ENCODE results near the gene CNIH3.
A peak's percentile ranks its signal among the peaks of the same experiment; 100 is the strongest.

CNIH3 gene

DNA sequence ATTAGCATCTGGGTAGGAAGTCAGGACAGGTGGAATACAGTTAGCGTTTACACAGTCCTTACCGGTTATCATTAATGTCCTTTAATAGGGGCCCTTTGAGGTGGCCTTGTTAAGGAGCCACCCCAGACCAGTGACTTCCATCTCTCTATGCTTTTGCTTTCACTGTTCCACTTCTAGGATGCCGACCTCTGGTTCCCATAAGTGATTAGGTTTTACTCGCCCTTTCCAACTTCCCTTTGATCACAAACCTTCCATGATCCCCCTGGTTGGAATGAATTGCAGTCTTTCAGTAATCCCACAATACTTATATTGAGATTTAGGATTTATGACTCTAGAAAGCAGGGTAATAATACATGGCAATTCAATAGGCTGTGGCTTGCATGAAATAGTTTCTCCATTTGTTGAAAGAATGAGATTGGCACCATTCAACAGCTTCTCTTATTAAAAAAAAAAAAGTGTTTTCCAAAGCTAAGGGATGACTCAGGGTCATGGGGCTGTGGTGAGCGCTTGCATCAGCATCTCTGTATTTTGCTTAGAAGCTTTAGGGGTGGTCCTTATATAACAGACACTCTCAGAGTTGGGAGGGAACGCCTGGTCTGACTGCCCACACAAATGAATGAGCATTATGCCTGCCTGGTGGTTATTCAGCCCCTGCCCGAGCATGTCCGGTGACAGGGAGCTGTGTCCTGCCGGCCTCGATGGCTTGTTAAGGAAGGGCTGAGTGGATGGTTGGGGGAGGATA lies 110.5 kb downstream of the CNIH3 start:
- DNase-seq, result no peak

DNA sequence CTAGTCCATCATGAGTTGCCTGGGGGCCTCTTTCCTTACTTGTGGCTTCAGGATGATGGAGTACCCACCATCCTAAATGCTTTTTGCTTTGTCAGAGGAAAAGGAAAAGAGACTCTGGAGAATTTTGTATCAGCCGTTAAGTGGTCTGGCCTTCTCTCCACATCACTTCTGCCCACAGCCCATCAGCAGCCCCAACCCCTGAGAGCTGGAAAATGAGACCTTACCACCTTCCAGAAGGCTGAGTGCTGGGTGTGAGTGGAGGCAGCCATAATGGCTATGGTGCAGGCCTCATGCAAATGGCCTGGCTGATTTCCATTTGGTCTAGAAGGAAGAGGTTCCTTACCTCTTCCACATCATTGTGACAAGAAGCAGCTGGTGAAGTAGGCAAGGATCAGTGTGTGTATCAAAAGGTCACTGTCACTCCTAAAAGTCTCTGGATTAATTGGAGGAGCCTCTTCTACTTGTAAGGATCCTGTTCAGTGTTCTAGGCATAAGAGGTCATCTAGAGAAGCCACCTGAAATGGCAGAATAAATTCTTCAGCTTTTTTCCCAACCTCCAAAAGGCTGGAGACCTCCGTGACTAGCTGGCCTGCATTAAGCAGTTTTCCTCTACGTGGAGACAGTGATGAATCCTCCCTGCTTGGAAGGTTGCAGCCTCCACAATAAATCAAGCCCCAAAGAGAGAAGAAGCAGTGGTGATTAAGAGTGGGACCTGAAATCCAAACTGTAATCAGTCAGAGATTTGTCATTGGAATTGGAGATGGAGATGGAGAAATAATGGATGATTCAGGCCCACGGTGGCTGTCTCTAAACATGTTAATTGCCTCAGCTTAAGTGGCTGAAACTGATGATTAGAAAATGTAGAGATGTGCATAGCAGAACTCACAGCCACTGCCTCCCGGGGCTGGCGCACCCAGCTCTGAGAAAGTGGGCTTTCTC lies 111.5 kb downstream of the CNIH3 start:
- DNase-seq, result no peak

DNA sequence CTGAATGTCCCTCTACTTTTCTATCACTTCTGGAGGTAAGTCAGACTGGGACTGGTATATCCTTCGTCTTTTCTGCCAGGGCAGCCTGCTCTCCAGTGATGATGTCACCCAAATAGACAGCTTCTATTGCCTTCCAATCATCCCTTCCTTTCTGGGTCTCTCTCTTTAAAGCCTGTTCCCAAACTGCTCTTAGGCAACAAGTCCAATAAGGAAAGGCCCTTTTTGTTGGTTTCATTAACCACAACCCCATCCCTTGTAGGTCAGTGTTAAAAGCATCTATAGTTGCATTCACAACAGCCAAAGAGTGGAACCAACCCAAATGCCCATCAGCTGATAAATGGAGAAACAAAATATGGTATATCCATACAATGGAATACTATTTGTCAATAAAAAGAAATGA lies 114.4 kb downstream of the CNIH3 start:
- no peak for DNase-seq

DNA sequence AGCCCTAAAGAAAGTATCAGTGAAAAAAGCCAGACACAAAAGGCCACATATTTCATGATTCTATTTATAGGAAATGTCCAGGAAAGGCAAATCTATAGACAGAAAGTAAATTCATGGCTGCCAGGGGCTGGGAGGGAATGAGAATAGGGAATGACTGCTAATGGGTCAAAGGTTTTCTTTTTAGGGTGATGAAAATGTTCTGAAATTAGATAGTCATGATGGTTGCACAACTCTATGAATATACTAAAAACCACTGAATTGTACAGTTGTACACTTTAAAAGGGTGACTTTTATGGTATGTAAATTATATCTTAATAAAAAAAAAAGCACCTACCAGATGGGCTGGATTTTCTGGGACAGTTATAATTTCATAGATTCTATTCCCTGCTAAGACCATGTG lies 114.8 kb downstream of the CNIH3 start:
- DNase-seq, result no peak

DNA sequence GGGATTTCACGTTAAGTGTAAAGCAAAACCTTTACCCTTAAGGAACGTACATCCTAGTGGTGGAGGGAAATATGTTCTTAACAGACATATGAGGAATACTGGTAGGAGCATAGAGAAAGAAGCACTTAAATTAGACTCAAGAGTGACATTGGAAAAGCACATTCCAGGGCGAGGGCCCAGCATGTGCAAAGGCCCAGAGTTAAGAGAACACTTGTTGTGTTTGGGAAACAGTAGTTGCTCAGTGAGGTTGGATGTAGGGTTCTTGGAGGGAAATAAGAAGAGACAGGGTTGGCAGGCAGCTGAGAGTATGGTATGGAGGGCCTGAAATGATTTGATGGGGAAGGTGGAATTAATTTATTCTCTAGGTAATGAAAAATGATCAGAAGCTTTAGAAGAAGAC lies 115.5 kb downstream of the CNIH3 start:
- DNase-seq, result no peak

DNA sequence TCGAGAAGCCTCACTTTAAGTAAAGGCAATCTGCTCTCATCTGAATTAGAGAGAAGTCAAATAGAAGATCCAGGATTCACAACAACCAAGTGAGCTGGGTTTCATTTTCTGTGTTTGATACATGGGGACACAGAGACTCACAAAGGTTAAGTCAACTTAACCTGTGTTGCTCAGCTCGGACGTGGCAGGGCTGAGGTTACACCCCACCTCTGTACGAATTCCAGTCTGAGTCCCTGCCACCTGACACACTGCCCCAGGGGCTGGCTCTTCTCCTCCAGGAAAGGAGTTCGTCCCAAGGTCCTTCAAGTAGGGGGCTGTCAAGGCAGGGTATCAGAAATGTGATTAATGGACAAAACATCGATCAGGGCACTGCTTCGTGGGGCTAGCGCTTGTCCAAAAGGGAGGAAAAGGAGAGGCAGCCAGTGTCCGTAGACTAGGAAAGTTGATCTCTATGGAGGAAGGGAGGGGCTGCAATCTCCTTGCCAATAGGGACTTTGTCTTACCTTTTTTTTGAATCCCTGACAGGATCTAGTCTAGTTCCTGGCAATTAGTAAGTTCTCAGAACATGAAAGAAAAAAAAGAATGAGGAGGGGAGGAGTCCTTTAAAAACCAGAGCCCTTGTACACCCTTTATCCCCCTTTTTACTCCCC lies 116.4 kb downstream of the CNIH3 start:
- DNase-seq, result no peak

DNA sequence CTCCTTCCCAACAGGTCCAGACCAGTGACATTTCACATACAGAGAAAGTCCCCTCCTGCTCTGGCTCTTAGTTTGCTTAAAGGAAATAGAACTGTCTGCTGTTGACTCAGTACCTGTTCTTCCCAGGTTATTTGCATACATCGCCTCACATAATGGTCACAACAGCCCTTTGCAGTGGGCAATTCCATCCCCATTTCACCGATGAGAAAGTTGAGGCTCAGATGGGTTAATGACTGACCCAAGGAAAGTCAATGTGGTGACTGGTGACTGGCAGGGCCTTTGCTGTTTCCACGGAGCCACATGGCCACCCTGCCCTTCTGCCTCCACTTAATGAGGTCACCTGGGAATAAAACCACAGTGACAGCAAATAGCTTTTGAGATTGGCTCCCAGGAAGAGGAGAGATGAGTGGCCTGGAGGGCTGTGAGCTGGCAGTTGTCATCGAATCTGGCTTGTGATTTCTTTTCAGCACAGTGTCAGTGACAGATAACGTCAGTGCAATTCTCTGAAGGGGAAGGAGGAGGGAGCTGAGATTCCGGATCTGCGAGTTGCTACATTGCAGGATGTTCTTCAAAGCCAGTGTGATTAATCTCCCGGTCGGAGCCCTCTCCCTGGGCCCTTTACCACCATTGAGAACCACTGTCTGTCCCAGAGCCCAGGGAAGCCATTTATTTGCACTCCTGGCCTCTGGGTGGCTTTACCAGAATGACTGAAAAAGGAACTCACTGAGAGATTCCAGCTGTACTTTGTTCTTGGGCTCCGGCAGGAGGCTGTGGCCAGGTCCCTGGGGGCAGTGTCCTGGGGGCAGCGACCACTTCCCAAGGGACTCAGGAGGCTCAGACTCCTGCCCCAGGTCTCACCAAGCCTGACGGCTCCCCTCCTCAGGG lies 117.2 kb downstream of the CNIH3 start:
- DNase-seq, result peak; percentile 34 to 68

DNA sequence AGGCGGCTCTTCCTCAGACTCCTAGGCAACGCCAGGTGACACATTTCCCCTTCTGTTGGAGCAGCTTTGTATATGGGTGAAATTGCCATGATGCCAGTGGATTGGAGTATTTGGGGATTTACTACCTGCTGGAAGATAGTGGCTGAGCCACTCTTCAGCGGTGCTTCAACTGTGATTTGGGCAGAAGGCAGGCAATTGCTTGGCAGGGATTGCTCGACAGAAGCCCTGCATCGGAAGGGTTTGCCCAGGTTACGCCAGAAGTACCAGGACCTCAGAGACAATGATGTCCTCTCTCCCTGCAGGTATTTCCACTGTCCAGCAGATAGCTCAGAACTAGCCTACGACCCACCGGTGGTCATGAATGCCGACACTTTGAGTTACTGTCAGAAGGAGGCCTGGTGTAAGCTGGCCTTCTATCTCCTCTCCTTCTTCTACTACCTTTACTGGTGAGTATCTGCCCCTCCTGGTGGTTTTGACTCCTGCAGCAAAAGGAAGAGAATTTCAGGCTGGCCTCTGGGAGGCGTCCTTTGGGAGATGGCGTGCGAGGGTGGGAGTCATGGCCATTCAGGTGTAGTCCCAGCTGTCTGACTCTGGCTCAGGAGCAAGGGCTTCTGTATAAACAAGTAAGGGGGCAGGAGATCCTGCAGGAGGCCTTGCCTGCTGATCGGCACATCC lies 118.3 kb downstream of the CNIH3 start:
- DNase-seq, result no peak

DNA sequence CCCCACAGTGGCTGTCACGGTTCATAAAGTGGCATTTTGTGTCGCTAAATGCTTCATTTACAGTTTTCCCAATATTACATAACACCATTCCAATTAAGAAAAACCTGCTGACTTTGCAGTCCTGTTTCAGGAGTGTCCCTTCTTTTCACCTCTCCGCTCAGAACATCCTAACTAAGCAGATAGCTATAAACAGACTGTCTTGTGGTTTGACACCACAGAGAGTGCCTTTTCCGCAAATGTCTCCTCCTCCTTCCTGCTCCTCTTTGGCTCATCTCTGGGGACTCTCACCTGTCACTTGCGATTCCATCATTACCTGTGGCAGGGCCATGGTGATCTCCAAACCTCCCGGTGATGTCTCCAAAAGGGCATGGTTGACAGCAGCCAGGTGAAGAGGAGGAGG lies 119.0 kb downstream of the CNIH3 start:
- no peak for DNase-seq

DNA sequence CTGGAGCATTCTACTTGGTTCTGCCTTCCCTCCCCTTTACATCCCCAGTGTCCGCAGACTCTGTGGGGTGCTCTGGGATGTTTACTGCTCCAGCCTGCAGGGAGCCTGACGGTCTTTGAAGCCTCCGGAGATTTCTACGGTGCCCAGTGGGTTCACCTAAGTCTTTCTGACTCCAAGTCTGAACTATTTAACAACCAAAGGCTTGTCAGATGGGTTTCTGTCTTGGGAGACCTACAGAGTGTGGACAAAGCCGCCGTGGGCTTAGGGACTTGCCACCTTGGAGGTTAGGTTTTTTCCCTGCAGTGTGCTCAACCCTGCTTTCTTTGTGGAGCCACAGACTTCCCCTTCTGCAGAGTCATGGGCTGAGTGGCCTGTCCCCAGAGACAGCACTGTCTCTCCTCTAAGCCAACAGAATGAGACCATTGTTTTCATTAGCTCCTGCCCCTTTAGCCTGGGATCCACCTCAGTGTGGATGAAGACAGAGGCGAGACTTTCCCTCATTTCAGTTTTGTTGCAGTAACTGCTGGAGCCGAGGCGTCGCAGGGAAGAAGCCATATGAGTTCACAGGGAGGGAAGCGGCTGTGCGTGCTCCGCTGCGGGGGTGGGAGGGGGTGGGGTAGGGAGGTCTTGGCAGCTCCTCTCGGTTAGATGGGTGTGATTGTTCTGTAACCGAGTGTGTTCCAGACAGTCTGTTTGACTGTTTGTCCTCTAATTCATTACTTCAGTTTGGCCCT lies 120.7 kb downstream of the CNIH3 start:
- DNase-seq, result no peak

DNA sequence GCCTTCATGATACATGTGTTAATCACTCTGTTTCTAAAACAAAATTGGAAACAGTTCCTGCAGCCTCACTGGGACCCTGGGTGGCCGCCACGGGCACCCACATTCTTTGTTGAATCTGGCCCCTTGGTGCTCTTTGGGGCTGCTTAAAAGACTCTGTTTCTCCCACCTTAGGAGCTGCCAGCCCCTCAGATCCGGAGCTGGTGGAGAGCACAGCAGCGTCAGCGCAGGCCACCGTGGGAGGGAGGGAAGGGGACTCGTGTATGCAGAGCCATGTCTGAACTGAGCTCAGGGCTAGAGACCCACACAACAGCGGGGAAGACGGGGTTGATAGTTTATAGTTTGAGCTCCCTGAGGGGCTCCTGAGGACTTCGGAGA lies 121.2 kb downstream of the CNIH3 start:
- no peak for DNase-seq

DNA sequence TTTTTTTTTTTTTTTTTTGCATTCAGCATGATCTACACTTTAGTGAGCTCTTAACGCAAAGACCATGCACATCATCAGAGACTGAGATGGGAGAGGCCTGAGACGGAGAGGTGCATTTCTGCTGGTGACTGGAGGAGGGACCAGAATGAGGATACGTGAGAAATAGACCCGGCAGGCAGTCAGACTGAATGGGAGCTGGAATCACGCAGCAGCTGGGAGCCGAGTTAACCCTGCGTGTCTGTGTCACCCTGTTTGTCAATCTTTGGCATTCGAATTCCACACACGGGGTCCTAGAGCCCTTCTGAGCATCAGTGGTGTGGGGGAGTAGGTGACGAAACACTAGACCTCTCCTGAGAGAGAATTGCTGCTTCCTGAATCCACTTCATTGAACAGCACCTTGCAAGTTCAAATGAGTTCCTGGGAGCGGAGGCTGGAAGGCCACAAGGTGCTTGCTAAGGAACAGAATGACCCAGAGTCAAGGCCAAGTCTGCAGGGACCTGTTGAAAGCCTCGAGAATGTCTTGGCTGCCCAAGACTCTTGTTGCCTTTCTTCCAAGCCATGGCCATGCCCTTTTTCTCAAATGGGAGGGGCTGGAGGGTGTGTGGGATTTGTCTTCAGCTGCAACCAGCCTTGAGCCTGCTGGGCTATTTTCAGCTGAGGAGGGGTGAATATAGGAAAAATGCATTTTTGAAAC lies 123.3 kb downstream of the CNIH3 start:
- no peak for DNase-seq

DNA sequence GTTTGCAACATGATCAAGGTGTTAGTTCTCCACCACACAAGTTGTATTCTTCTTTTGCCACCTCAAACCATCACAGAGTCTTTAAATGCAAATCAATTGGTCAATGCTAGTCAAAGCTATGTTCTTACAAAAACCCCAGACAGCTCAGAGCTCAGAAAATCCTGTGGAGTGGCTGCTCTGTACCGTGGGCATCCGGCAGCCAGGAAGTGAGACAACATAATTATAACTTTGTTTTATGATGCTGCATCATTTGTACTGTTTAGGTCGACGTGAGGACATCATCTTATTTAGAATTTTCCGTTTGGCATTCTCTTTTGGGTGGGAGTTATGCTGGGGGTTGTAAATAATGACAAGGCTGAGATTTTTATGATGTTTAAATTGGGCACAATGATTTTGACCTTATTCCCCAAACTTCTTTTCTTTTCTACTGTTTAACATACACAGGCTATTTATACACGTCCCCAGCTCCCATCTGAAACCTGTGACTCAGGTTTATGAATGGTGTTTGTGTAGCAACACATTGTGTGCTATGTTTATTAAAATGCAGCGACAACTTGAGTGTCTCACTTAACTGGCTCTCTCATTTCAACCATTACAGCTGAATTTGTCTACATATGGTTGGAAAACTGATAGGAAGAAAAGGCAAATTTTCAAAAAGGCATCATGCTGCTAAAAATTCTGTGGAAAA lies 124.0 kb downstream of the CNIH3 start:
- no peak for DNase-seq

DNA sequence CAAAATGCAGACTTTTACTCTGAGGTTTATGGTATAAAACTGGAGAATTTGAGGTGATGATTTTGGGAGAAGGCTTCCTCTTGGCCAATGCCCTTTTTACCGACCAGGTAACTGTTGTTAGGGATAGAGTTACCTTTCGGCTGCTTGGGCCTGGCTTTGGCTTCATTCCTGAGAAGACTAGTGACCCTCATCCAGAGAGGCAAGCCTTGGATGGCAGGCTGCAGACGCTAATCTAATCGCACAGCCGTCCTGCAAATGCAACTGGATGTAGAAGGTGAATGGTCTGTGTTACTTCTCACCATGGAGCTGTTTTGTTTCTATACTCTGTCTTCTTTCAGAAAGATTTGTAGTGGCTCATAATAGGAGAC lies 124.6 kb downstream of the CNIH3 start:
- no peak for DNase-seq

DNA sequence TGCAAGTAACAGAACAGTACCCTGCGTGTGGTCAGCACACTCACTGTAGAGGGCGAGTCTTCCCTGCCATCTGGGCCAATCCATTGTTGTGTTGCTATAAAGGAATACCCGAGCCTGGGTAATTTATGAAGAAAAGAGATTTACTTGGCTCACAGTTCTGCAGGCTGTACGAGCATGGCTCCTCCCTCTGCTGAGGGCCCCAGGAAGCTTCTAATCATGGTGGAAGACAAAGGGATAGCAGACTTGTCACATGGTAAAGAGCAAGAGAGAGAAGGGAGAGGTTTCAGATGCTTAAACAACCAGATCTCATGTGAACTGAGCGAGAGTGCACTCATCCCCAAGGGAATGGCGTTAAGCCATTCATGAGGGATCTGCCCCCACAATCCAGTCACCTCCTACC lies 126.2 kb downstream of the CNIH3 start:
- DNase-seq, result no peak

DNA sequence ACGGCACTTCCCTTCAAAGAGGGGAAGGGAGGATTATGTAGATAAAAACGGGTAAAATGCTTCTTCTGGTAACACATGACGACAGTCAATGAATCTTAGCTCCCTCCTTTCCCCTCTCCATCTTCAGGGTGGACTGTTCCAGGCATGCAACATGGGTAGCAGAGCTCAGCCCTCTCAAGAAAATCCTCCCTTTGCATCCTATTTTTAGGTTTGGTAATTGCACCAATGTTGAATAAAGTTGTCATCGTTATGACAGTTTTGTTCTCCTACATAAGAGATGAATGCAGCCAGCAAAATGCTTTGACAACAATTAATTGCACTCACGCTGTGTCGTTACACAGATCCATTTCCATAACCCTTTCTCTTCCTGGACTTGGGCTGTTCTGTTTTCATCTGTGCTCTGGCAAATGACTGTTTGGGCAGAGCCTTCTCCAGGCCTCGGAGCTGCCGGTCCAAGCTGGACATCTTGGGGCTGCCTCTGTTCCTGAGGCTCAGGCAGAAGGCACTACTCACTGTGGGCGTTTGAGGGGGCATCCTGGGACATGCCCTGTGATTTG lies 127.6 kb downstream of the CNIH3 start:
- DNase-seq, result no peak

DNA sequence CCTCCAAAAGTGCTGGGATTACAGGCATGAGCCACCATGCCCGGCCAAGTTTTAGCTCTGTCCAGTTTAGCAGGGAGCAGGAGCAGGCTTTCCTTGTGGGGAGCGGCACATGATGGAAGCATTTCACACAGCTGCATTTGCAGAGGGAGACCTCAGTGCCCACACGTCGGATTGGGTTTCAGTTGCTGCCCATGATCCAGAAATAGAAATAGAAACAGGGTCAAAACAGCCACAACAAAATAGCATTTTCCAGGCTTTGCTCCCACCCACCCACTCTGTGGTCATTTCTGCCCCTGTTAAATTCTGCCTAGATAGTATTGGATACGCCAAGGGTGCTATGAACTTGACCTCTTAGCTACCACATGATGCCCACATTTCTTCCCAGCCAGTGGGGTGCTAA lies 128.4 kb downstream of the CNIH3 start:
- DNase-seq, result no peak

DNA sequence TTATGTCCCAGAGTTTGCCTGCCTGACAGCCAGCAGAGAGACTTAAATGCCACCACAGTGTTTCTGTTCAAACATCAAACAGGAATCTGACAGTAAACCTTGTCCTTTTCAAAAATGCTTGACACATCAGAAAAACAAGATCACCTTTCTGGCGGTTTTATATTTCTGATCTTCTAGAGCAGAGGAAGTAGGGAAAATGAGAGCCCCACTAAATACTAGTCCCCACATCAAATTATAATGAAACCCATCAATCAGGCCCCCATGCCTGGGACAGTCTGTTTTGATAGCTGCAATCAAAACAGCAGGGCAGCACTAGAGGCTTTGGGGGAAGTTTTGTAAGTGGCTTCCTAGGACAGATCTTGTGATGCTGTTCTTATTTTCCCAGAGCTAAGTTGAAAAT lies 129.3 kb downstream of the CNIH3 start:
- DNase-seq, result no peak

DNA sequence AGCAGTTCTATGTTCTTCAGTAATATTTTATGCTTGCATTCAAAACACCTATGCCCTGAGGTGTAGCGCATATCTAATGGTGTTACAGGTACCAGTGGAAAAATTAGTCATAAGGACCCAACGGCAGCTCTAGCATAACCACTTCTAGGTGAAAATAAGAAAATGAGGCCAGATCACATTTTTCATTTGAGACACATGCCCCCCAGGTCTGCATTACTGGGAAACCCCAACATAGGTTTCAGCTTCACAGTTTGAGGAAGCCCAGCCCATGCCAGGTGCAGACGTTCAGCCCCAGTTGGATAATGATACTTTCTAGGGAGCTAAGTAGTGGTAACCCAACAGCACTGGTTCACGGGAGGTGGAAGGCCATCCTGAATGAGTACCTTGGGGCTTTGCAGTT lies 129.8 kb downstream of the CNIH3 start:
- no peak for DNase-seq

DNA sequence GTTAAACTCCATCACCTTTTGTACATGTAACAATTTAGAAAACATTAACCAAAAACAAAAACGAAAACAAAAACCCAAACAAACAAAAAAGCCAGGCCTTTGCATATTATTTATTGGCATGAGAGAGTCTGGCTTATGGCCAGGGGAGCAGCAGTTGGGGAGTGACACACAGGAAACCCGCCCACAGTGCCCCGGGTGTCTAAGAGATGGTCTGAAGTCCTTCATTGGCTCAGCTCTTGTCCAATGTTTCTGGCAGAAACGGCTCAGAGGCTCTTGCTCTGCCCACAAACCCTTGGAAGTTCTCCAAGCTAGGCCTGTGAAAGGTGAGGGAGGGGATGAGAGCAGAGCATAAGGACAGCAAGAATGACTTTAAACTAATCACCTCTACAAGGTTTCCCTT lies 131.5 kb downstream of the CNIH3 start:
- DNase-seq, result no peak

All from NCI-H524 (cell line).